IgD-negative memory B cell (primary cell): Measurements from ENCODE around the gene RRP1. TPM values are rescaled to one million over a fixed set of nuclear protein-coding genes. Genes with fewer than 3 reads are reported as not detected.

Experiments
- polyA plus RNA-seq: library from polyadenylated mRNA; unstranded; fragments of 300-500 nt; fragmentation: Illumina TruSeq; gene quantifications from one replicate; pipeline ENCODE4 v1.2.3, GENCODE V29; 2021

RRP1 gene
- polyA plus RNA-seq, 1 donor from 2014 or later = 18.2 TPM

Other genes with a start within 250 kb of the RRP1 start
- gene HSF2BP, start 130.1 kb upstream of the RRP1 start, polyA plus RNA-seq = 0.11 TPM
- 24.3 TPM for gene RRP1B, start 130.0 kb upstream of the RRP1 start, polyA plus RNA-seq
- gene PDXK, start 70.4 kb upstream of the RRP1 start, polyA plus RNA-seq = 35.5 TPM
- 66.2 TPM for gene CSTB, start 13.3 kb upstream of the RRP1 start, polyA plus RNA-seq
- gene AGPAT3, start 75.6 kb downstream of the RRP1 start, polyA plus RNA-seq = 8.8 TPM
- gene TRAPPC10, start 222.7 kb downstream of the RRP1 start, polyA plus RNA-seq = 17.9 TPM